H1 (cell line): Measurements from ENCODE around the gene IFNGR1. TPM values are rescaled to one million over a fixed set of nuclear protein-coding genes. Genes with fewer than 3 reads are reported as not detected.

Source experiments
- CTCF ChIA-PET: fragments of 300-600 bp; sonication (Branson Sonifier 250); formaldehyde crosslinking; loops from one replicate; lab custom pipeline; 2021; ENCODE audit not compliant: partially characterized antibody; lab: Charles Lee
- POLR2A ChIA-PET: fragments of 300-600 bp; sonication (Branson Sonifier 250); formaldehyde crosslinking; loops from one replicate; lab custom pipeline; 2021; ENCODE audit warnings: inconsistent platforms; ENCODE audit not compliant: partially characterized antibody; lab: Charles Lee
- DNase-seq, 2 experiments: peaks; one replicate each; pipeline versions ENCODE4 v3.0.0 to v3.0.0-alpha.2; 2010 to 2022; ENCODE audit warnings: low spot score in 2 of 2, low read depth in 1 of 2, mixed read lengths in 1 of 2
- FAIRE-seq: peaks from 2 replicates; lab custom pipeline; 2011; peaks lifted over from hg19 to GRCh38; lab: Jason Lieb, UNC
- H2AFZ ChIP-seq: 2 replicates; pipeline ENCODE4 v1.8.1; 2012; ENCODE audit warnings: low read length, inconsistent platforms
- H2AK5ac ChIP-seq: 2 replicates; pipeline ENCODE4 v1.6.1; 2013; ENCODE audit warnings: low read depth, low read length
- H2BK120ac ChIP-seq: replicated peaks from 2 replicates; pipeline ENCODE3; 2013; ENCODE audit warnings: low read depth, low read length, inconsistent platforms
- H2BK12ac ChIP-seq: 2 replicates; pipeline ENCODE4 v1.6.1; 2013; ENCODE audit warnings: low read depth, low read length
- H2BK15ac ChIP-seq: 2 replicates; pipeline ENCODE4 v1.6.1; 2013; ENCODE audit warnings: low read length
- H2BK20ac ChIP-seq: 2 replicates; pipeline ENCODE4 v1.6.1; 2013; ENCODE audit warnings: low read length
- H2BK5ac ChIP-seq: 2 replicates; pipeline ENCODE4 v1.6.1; 2013; ENCODE audit warnings: low read depth, low read length
- H3K14ac ChIP-seq: 2 replicates; pipeline ENCODE4 v1.6.1; 2013; ENCODE audit warnings: inconsistent platforms; ENCODE audit not compliant: insufficient read length
- H3K18ac ChIP-seq: 2 replicates; pipeline ENCODE4 v1.6.1; 2013; ENCODE audit warnings: low read length; ENCODE audit errors: extremely low read depth
- H3K23ac ChIP-seq: 2 replicates; pipeline ENCODE4 v1.6.1; 2013; ENCODE audit warnings: inconsistent platforms; ENCODE audit not compliant: insufficient read length
- H3K23me2 ChIP-seq: 2 replicates; pipeline ENCODE4 v1.6.1; 2013; ENCODE audit warnings: low read depth, low read length
- H3K27ac ChIP-seq: 2 replicates; pipeline ENCODE4 v1.6.1; 2011; ENCODE audit warnings: low read depth, low read length, inconsistent platforms
- H3K27me3 ChIP-seq, 4 experiments: replicated peaks in 1 of 4; 1 replicate in 1 of 4; 2 replicates in 3 of 4; pipeline versions ENCODE4 v1.6.1 to v1.8.1; 2011 to 2013; ENCODE audit warnings: low read length in 3 of 4, mild to moderate bottlenecking in 3 of 4, inconsistent platforms in 2 of 4, mixed read lengths in 2 of 4, moderate library complexity in 1 of 4; ENCODE audit not compliant: control insufficient read depth in 3 of 4, insufficient read depth in 3 of 4; ENCODE audit errors: extremely low read depth in 1 of 4
- H3K36me3 ChIP-seq, 4 experiments: 2 replicates each; pipeline versions ENCODE4 v1.6.1 to v1.8.1; 2011 to 2013; ENCODE audit warnings: mild to moderate bottlenecking in 4 of 4, low read length in 3 of 4, moderate library complexity in 2 of 4, control low read depth in 1 of 4, inconsistent platforms in 1 of 4; ENCODE audit not compliant: insufficient read depth in 4 of 4, control insufficient read depth in 2 of 4
- H3K4ac ChIP-seq: replicated peaks from 2 replicates; pipeline ENCODE3; 2013; ENCODE audit warnings: low read length, low read depth, mixed read lengths, inconsistent platforms; ENCODE audit not compliant: insufficient read length
- H3K4me1 ChIP-seq, 4 experiments: replicated peaks in 1 of 4; 1 replicate in 1 of 4; 2 replicates in 3 of 4; pipeline versions ENCODE4 v1.6.1 to v1.8.1; 2011 to 2013; ENCODE audit warnings: low read length in 3 of 4, inconsistent platforms in 2 of 4, mixed read lengths in 1 of 4; ENCODE audit not compliant: insufficient read depth in 4 of 4, control insufficient read depth in 3 of 4
- H3K4me2 ChIP-seq, 2 experiments: 2 replicates each; pipeline versions ENCODE4 v1.6.1 to v1.8.1; 2011 to 2013; ENCODE audit warnings: low read depth in 2 of 2, low read length in 2 of 2, control low read depth in 1 of 2, inconsistent platforms in 1 of 2, mild to moderate bottlenecking in 1 of 2; ENCODE audit not compliant: insufficient read depth in 1 of 2
- H3K4me3 ChIP-seq, 4 experiments: fragments of 200-600, 300-600 bp in 1 of 4; sonication (generic), shearing (Covaris generic), sonication (Bioruptor Twin) in 1 of 4; 2 replicates each; pipeline versions ENCODE4 v1.5.1 to v1.8.1; 2011 to 2016; ENCODE audit warnings: low read length in 4 of 4, low read depth in 3 of 4, control low read depth in 2 of 4, inconsistent platforms in 2 of 4, mild to moderate bottlenecking in 2 of 4, mixed read lengths in 1 of 4, moderate library complexity in 1 of 4; ENCODE audit not compliant: insufficient read depth in 2 of 4; ENCODE audit errors: extremely low read depth in 1 of 4
- H3K56ac ChIP-seq: replicated peaks from 2 replicates; pipeline ENCODE3; 2013; ENCODE audit warnings: low read depth, mild to moderate bottlenecking, mixed read lengths, low read length, inconsistent platforms; ENCODE audit not compliant: insufficient read length
- H3K79me1 ChIP-seq: 2 replicates; pipeline ENCODE4 v1.6.1; 2013; ENCODE audit warnings: low read depth, low read length, control low read depth
- H3K79me2 ChIP-seq, 2 experiments: 2 replicates each; pipeline versions ENCODE4 v1.6.1 to v1.8.1; 2012 to 2013; ENCODE audit warnings: low read length in 2 of 2, mild to moderate bottlenecking in 2 of 2, inconsistent platforms in 1 of 2; ENCODE audit not compliant: insufficient read depth in 2 of 2, control insufficient read depth in 1 of 2
- H3K9ac ChIP-seq, 4 experiments: replicated peaks in 1 of 4; 1 replicate in 1 of 4; 2 replicates in 3 of 4; pipeline versions ENCODE4 v1.6.1 to v1.8.1; 2011 to 2013; ENCODE audit warnings: low read depth in 3 of 4, low read length in 3 of 4, control low read depth in 2 of 4, mild to moderate bottlenecking in 2 of 4, moderate library complexity in 2 of 4, inconsistent platforms in 1 of 4; ENCODE audit errors: extremely low read depth in 1 of 4
- H3K9me3 ChIP-seq, 2 experiments: 2 replicates each; pipeline versions ENCODE4 v1.6.1 to v1.8.1; 2012 to 2013; ENCODE audit warnings: mild to moderate bottlenecking in 2 of 2, moderate library complexity in 2 of 2, control low read depth in 1 of 2, inconsistent platforms in 1 of 2, low read depth in 1 of 2, low read length in 1 of 2, mixed read lengths in 1 of 2; ENCODE audit not compliant: insufficient read depth in 2 of 2
- H4K20me1 ChIP-seq, 2 experiments: replicated peaks in 1 of 2; 2 replicates each; pipeline versions ENCODE3 to v1.8.1; 2011 to 2013; ENCODE audit warnings: inconsistent platforms in 2 of 2, low read length in 2 of 2, mild to moderate bottlenecking in 1 of 2; ENCODE audit not compliant: insufficient read depth in 2 of 2, control insufficient read depth in 1 of 2
- H4K5ac ChIP-seq: 2 replicates; pipeline ENCODE4 v1.6.1; 2013; ENCODE audit warnings: low read length, low read depth, mixed read lengths, inconsistent platforms; ENCODE audit not compliant: insufficient read length
- H4K8ac ChIP-seq: 2 replicates; pipeline ENCODE4 v1.8.0; 2013; ENCODE audit warnings: mild to moderate bottlenecking, moderate library complexity, low read length, inconsistent platforms; ENCODE audit not compliant: insufficient read depth; ENCODE audit errors: extremely low read depth
- H4K91ac ChIP-seq: replicated peaks from 2 replicates; pipeline ENCODE3; 2013; ENCODE audit warnings: low read length, mixed read lengths, inconsistent platforms; ENCODE audit not compliant: insufficient read length
- RXRA ChIP-seq: IDR thresholded peaks from 2 replicates; pipeline ENCODE4 v1.6.1; 2011; ENCODE audit warnings: low read depth, mild to moderate bottlenecking, low read length, moderate library complexity; ENCODE audit not compliant: insufficient read depth
- TAF1 ChIP-seq: IDR thresholded peaks from 2 replicates; pipeline ENCODE4 v1.6.1; 2011; ENCODE audit warnings: mild to moderate bottlenecking, low read depth, low read length
- WGBS, 2 experiments: shearing (Covaris generic) in 1 of 2; methylation state at CpG; one replicate each; pipeline versions ENCODE4 v1.1.6 to v1.1.7; 2013 to 2015; ENCODE audit warnings: low lambda C conversion rate in 2 of 2, mixed read lengths in 2 of 2, inconsistent platforms in 1 of 2, low coverage in 1 of 2, missing lambda C conversion rate in 1 of 2; ENCODE audit not compliant: insufficient replicate concordance in 2 of 2, insufficient coverage in 1 of 2, insufficient read length in 1 of 2; ENCODE audit errors: extremely low coverage in 1 of 2, missing lambda C conversion rate in 1 of 2; 5-methylcytosine and 5-hydroxymethylcytosine counted together
- polyA plus RNA-seq, 7 experiments: library from polyadenylated mRNA; depleted of rRNA in 3 of 7; stranded (reverse) in 5 of 7; unstranded in 2 of 7; fragments of >200 nt in 5 of 7; fragments of 200-250 nt in 2 of 7; gene quantifications; 1 replicate in 5 of 7; 2 replicates in 1 of 7; 4 replicates in 1 of 7; pipeline versions ENCODE4 v1.2.1 to v1.2.3, GENCODE V29; 2011 to 2013; ENCODE audit warnings: missing spikeins in 2 of 7, mixed read lengths in 2 of 7
- total RNA-seq: library from RNA; stranded (reverse); fragmentation: NEBNext Ultra II Directional; extraction: Animal tissue kit (Norgen Biotek cat#: 25700); gene quantifications from 2 replicates; pipeline ENCODE4 v1.2.1, GENCODE V29; 2021

Gene IFNGR1
- total and polyA plus RNA-seq, 2 of the 8 experiments (the other 6 are each of a cell fraction or from before 2014, with no cell fraction given), result 9.7 to 20.9 TPM

GRCh38 chr6:137193256-137194070 is 25.7 kb downstream of the IFNGR1 start:
- no peak overlapping the region for H3K9ac ChIP-seq
- no peak overlapping the region for H3K4me2 ChIP-seq
- H3K23ac ChIP-seq, result no peak overlapping the region
- H4K20me1 ChIP-seq, result no peaks in the 10 kb centered on the region
- FAIRE-seq, result no peak
- H2BK20ac ChIP-seq, result no peak overlapping the region
- H3K23me2 ChIP-seq, result no peaks in the 10 kb centered on the region
- no peak overlapping the region for H4K5ac ChIP-seq
- peaks cover 19 to 25% of the 10 kb centered on the region in 2 experiments for H3K9me3 ChIP-seq
- no peaks in the 10 kb centered on the region for H3K79me1 ChIP-seq
- 94% methylated on average over 5 of the region's 5 CpGs; no CpG with 5 or more reads in 1 of the 2 experiments for WGBS, 2 experiments
- H2AFZ ChIP-seq, result no peak overlapping the region
- no peaks in the 10 kb centered on the region for H3K4me1 ChIP-seq
- no peaks in the 10 kb centered on the region for H3K79me2 ChIP-seq
- no peaks in the 10 kb centered on the region for H3K27me3 ChIP-seq
- H3K14ac ChIP-seq, result no peak overlapping the region
- TF ChIP-seq TAF1, result no peak
- TF ChIP-seq RXRA, result no peak
- TF ChIP-seq, all 59 proteins: peak for 0
- Histone ChIP-seq H4K8ac (no peak overlapping the region), H2BK120ac (no peak overlapping the region), H3K56ac (no peak overlapping the region), H3K4ac (no peak overlapping the region), H3K27ac (no peak overlapping the region), H3K18ac (no peak overlapping the region), H2AK5ac (no peak overlapping the region), H3K4me3 (no peak overlapping the region), H3K36me3 (peaks cover 0 to 12% (median 5%) of the 10 kb centered on the region in 4 experiments; a peak in 4 of 8 replicates), H2BK15ac (no peak overlapping the region), H2BK12ac (no peak overlapping the region), H4K91ac (no peak overlapping the region), H2BK5ac (no peak overlapping the region)
- POLR2A ChIA-PET, result no interaction called here
- CTCF ChIA-PET, result interaction anchor here (0.5 to 1.4 kb wide), 5 partner anchors 11 to 305 kb away, joined by 3 to 4 read pairs (median 3); no protein-coding TSS in a partner anchor
- DNase-seq, result no peak
